ENCODE measurements around the gene DENND2C.
"Not testable (repeated sequence)": the region's sequence is repeated elsewhere in the genome, so short reads cannot be mapped to it uniquely, and the experiment has no call there.

Gene DENND2C

DNA sequence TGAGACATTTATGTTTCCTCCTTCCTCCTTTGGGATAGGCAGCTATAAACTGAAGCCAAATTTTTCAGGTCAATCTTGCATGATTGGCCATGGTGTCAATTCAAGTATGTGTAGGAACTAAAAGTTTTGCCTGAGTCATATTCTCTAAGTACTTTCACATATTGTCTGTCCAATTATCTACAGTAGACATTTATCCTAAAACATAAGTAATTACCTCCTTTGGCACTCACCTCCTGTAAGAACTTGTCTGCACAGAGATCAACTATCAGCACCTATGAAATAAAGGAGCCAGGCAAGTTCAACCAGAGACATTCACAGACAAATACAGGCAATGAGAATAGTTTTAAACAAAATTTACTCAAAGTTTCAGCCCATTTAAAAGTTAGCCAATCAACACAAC is 74.2 kb downstream of the DENND2C start:
- no peak for DNase-seq (ENCODE audit: low spot score)

DNA sequence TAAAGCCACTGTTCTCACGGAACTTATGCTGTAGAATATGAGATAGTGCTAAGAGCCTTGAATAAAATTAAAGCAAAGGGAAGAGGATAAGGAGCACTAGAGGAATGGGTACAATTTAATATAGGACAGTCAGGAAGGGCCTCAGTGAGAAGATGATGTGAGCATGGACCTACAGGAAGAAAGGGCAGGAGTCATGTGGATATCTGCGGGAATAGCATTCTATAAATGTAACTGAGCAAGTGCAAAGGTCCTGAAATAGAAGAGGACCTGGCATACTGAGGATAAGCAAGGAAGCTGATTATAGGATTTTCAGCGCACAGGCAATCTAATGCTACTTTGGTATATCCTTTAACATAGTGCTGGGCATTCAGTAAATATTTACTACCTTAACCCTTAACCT is 75.8 kb downstream of the DENND2C start:
- no peak for DNase-seq (ENCODE audit: low spot score)

GRCh38 chr1:114589122-114589521 is 80.7 kb downstream of the DENND2C start:
- DNase-seq (ENCODE audit: low spot score): no peak

- DNase-seq (ENCODE audit: low spot score): no peak
Observed at GRCh38 chr1:114588196-114588689, 81.6 kb downstream of the DENND2C start.

- DNase-seq (ENCODE audit: low spot score): no peak
Observed at GRCh38 chr1:114587203-114587991, 82.5 kb downstream of the DENND2C start.

GRCh38 chr1:114586513-114587047 is 83.3 kb downstream of the DENND2C start:
- no peak for DNase-seq (ENCODE audit: low spot score)

DNA sequence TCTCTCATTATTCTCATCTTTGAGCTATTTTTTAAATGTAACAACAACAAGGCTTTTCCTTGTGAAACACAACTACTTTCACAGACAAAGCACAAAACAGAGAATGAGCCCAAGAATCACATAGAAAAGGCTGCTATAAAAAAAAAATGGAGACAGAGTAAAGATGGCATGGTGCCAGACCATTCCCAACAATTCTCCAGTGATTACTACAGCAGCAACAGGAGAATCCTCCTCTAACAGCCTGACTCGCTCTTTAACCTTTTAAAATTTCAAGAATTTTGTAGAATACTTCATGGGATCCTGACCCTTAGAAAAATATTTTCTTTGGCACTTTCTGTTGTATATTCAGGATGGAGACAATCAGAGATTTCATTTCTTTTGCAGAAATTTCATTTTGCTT is 84.6 kb downstream of the DENND2C start:
- DNase-seq (ENCODE audit: low spot score): no peak

GRCh38 chr1:114581335-114582287 is 88.2 kb downstream of the DENND2C start, which contains the start of gene BCAS2:
BCAS2 (minus strand) TSS chr1:114581615; CDS start chr1:114581591, 24 bp downstream.
- peak; percentile 97 for DNase-seq (ENCODE audit: low spot score)

DNA sequence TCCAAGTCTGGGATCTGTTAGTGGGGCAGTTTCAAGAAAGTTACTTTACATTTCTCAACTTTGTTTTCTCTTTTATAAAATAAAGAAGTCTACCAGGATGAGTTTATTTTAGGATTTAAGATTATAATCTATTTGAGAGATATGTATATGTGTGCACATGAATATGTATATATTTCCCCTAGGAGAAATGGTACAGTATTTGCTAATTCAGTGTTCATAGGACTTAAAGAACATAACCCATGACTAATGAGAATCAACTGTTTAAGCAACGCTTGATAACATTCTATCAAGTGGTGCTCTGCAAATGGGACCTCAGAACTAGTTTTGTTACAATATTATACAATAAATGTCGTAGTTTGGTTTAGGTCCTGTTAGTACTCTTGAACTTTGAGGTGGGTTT is 95.5 kb downstream of the DENND2C start:
- no peak for DNase-seq (ENCODE audit: low spot score)

- no peak for DNase-seq (ENCODE audit: low spot score)
Observed at GRCh38 chr1:114564141-114564540, 105.7 kb downstream of the DENND2C start.

GRCh38 chr1:114562978-114563510 is 106.8 kb downstream of the DENND2C start:
- DNase-seq (ENCODE audit: low spot score): not testable (repeated sequence)

GRCh38 chr1:114561333-114561732 is 108.5 kb downstream of the DENND2C start:
- no peak for DNase-seq (ENCODE audit: low spot score)

GRCh38 chr1:114559356-114559755 is 110.5 kb downstream of the DENND2C start:
- no peak for DNase-seq (ENCODE audit: low spot score)

GRCh38 chr1:114558544-114558943 is 111.3 kb downstream of the DENND2C start:
- peak; percentile 33 for DNase-seq (ENCODE audit: low spot score)

GRCh38 chr1:114554577-114554976 is 115.3 kb downstream of the DENND2C start:
- no peak for DNase-seq (ENCODE audit: low spot score)

DNA sequence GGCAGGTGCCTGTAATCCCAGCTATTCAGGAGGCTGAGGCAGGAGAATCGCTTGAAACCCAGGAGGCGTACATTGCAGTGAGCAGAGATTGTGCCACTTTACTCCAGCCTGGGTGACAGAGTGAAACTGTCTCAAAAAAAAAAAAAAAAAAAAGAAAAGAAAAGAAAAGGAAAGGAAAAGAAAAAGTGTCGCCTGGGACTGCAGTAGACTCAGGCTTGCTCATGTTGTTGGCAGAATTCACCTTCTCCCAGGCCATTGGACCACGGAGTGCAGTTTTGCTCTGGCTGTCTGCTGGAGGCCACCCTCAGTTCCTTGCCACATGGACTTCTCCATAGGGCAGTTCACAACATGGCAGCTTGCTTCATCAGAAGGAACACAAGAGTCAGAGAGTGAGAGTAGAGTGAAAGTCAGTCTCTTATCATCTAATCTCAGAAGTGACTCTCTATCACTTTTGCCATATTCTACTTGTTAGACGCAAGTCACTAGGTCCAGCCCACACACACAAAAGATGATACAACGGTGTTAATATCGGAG is 117.7 kb downstream of the DENND2C start:
- no peak for DNase-seq (ENCODE audit: low spot score)

DNA sequence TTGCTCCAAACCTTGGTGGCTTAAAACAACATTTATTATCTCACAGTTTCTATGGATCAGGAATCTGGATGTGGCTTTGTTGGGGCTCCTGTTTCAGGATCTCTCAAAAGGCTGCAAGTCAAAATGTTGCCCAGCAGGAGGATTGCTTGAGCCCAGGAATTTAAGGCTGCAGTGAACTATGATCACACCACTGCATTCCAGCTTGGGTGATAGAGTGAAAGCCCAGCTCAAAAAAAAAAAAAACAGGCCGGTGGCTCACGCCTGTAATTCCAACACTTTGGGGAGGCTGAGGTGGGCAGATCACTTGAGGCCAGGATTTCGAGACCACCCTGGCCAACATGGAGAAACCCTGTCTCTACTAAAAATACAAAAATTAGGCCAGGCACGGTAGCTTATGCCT is 118.4 kb downstream of the DENND2C start:
- no peak for DNase-seq (ENCODE audit: low spot score)

DNA sequence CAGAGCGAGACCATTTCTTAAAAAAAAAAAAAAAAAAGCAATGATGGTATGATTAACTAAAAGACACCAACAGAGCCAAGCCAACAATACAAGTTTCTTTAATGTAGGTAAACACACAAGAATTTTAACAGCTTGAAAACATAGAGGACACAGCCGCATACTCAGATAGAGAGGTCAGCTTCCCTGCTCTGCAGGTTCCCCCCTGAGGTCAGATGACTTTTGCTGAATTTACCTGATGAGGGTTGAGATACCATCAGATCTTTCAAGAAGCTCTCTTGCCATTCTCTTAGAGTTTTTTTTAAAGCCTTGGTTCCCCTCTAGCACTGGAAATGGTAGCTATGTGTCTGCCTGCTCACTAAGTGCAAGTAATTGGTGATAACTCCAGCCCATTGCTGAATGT is 119.5 kb downstream of the DENND2C start:
- DNase-seq (ENCODE audit: low spot score): no peak

- no peak for DNase-seq (ENCODE audit: low spot score)
Observed at GRCh38 chr1:114549137-114549536, 120.7 kb downstream of the DENND2C start.

- no peak for DNase-seq (ENCODE audit: low spot score)
Observed at GRCh38 chr1:114547076-114547475, 122.8 kb downstream of the DENND2C start.

- DNase-seq (ENCODE audit: low spot score): no peak
Observed at GRCh38 chr1:114545796-114546195, 124.1 kb downstream of the DENND2C start.

DNA sequence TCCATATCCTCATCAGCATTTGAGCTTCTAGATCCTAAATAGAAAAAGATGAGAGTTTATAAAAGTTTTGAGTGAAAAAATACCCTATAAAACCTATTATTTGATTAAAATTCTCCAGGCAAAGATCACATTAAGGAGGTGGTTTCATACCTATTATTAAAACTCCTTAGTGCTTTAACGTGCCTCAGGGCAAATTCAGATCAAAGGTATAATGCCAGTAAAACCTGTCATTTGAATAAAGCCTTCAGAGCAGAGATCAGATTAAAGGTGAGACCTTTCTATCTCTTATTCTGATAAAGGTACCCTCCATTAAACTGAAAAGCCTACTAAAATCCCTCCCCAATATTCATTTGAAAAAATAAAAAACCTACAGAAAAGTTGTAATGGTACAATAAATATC is 124.5 kb downstream of the DENND2C start:
- no peak for DNase-seq (ENCODE audit: low spot score)
